ENCODE results near the gene KCNG1. TPM values are rescaled to one million over a fixed set of nuclear protein-coding genes. Genes with fewer than 3 reads are reported as not detected.

KCNG1 gene
- total and polyA plus RNA-seq, 8 donors: 0.19 to 11.9 (median 2.7) TPM; not detected in 4

GRCh38 chr20:51020657-51021056 is 2.2 kb downstream of the KCNG1 start:
- no peak for DNase-seq
- TF ChIP-seq CTCF (IDR thresholded peaks at IDR 0.05) (no peak), POLR2AphosphoS5 (IDR thresholded peaks at IDR 0.05) (no peak), POLR2A (IDR thresholded peaks at IDR 0.05) (no peak), EP300 (IDR thresholded peaks at IDR 0.05) (no peak)
- Histone ChIP-seq H3K27me3 (peaks cover 5 to 72% (median 46%) of the 10 kb centered on the region in 3 donors), H3K36me3 (no peaks in the 10 kb centered on the region), H3K27ac (no peak overlapping the region), H3K9me3 (no peaks in the 10 kb centered on the region), H3K4me1 (peaks cover 12 to 17% (median 16%) of the 10 kb centered on the region in 4 donors), H3K4me3 (no peak overlapping the region)
- intact Hi-C loops (cut with DNase I; ENCODE audit: low total_unique reads): no loop called here
- WGBS, 5 donors: 43 to 65% (median 53%) methylated on average over 6 of the region's 6 CpGs

GRCh38 chr20:51019656-51020592 is 3.0 kb downstream of the KCNG1 start:
- H3K36me3 ChIP-seq: no peaks in the 10 kb centered on the region
- H3K9me3 ChIP-seq: no peaks in the 10 kb centered on the region
- no peak overlapping the region for H3K27ac ChIP-seq
- intact Hi-C loops (cut with DNase I; ENCODE audit: low total_unique reads): no loop called here
- peaks cover 5 to 73% (median 46%) of the 10 kb centered on the region in 3 donors for H3K27me3 ChIP-seq
- H3K4me1 ChIP-seq: peaks cover 12 to 17% (median 16%) of the 10 kb centered on the region in 4 donors
- WGBS, 5 donors: 70 to 81% (median 76%) methylated on average over 19 to 21 of the region's 21 CpGs
- TF ChIP-seq POLR2AphosphoS5 (IDR thresholded peaks at IDR 0.05) (no peak), POLR2A (IDR thresholded peaks at IDR 0.05) (no peak), EP300 (IDR thresholded peaks at IDR 0.05) (no peak), CTCF (IDR thresholded peaks at IDR 0.05) (no peak)
- no peak for DNase-seq
- H3K4me3 ChIP-seq: no peak overlapping the region

- H3K4me3 ChIP-seq: no peak overlapping the region
- H3K36me3 ChIP-seq: no peaks in the 10 kb centered on the region
- peaks cover 0 to 73% (median 26%) of the 10 kb centered on the region in 3 donors for H3K27me3 ChIP-seq
- no peak for DNase-seq
- no peaks in the 10 kb centered on the region for H3K9me3 ChIP-seq
- no peak for TF ChIP-seq CTCF (IDR thresholded peaks at IDR 0.05)
- no peak for TF ChIP-seq EP300 (IDR thresholded peaks at IDR 0.05)
- no peak for TF ChIP-seq POLR2A (IDR thresholded peaks at IDR 0.05)
- H3K27ac ChIP-seq: no peak overlapping the region
- intact Hi-C loops (cut with DNase I; ENCODE audit: low total_unique reads): no loop called here
- peaks cover 0 to 2% (median under 1%) of the 10 kb centered on the region in 4 donors for H3K4me1 ChIP-seq
- WGBS, 5 donors: 74 to 76% (median 76%) methylated on average over 9 of the region's 9 CpGs
These were observed 5.7 kb downstream of the KCNG1 start for GRCh38 chr20:51017251-51017650.

GRCh38 chr20:51016521-51016920 is 6.4 kb downstream of the KCNG1 start:
- 86 to 93% (median 90%) methylated on average over 9 of the region's 9 CpGs for WGBS, 5 donors
- Histone ChIP-seq H3K27ac (no peak overlapping the region), H3K4me1 (no peaks in the 10 kb centered on the region), H3K4me3 (no peak overlapping the region), H3K36me3 (no peaks in the 10 kb centered on the region), H3K9me3 (no peaks in the 10 kb centered on the region), H3K27me3 (peaks cover 0 to 73% (median 19%) of the 10 kb centered on the region in 3 donors)
- no peak for TF ChIP-seq POLR2A (IDR thresholded peaks at IDR 0.05)
- TF ChIP-seq EP300 (IDR thresholded peaks at IDR 0.05): no peak
- no peak for TF ChIP-seq CTCF (IDR thresholded peaks at IDR 0.05)
- TF ChIP-seq POLR2AphosphoS5 (IDR thresholded peaks at IDR 0.05): no peak
- DNase-seq: no peak
- intact Hi-C loops (cut with DNase I; ENCODE audit: low total_unique reads): no loop called here

All from stomach (tissue), 9 donors.